ENCODE results near the gene DPF3. TPM values are rescaled to one million over a fixed set of nuclear protein-coding genes. Genes with fewer than 3 reads are reported as not detected.

DPF3 gene
- total and polyA plus RNA-seq, 9 of the 15 experiments (the other 6 are each of a cell fraction or from before 2014, with no cell fraction given) = 0.21 to 4.9 (median 1.2) TPM

DNA sequence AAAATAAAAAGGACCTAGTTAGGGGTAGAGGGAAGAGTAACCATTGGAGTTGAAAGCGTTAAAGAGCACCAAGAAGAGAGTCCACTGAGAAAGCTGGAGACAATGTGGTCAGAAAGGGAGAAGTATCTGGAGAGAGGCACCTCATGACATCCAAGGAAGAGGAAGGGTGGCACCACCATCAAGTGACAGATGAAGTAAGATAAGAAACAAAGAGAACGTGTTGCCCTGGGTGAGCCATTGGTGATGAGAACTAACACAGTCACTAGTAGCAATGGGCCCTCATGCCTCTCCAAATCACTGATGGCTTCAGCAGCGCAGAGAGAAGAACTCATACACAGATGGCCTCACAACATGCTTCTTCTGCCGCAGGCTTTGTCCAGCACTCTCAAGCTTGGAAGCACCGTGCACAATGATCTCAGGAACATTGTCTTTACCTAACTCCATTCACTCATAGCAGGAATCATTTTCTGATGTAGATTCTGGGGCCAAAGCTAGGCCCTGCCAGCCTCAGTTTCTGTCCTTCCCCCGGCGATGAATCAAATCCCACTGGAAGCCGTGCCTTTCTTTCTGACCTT, 252.9 kb downstream of the DPF3 start (continued):
- TF ChIP-seq, protein P1, sequence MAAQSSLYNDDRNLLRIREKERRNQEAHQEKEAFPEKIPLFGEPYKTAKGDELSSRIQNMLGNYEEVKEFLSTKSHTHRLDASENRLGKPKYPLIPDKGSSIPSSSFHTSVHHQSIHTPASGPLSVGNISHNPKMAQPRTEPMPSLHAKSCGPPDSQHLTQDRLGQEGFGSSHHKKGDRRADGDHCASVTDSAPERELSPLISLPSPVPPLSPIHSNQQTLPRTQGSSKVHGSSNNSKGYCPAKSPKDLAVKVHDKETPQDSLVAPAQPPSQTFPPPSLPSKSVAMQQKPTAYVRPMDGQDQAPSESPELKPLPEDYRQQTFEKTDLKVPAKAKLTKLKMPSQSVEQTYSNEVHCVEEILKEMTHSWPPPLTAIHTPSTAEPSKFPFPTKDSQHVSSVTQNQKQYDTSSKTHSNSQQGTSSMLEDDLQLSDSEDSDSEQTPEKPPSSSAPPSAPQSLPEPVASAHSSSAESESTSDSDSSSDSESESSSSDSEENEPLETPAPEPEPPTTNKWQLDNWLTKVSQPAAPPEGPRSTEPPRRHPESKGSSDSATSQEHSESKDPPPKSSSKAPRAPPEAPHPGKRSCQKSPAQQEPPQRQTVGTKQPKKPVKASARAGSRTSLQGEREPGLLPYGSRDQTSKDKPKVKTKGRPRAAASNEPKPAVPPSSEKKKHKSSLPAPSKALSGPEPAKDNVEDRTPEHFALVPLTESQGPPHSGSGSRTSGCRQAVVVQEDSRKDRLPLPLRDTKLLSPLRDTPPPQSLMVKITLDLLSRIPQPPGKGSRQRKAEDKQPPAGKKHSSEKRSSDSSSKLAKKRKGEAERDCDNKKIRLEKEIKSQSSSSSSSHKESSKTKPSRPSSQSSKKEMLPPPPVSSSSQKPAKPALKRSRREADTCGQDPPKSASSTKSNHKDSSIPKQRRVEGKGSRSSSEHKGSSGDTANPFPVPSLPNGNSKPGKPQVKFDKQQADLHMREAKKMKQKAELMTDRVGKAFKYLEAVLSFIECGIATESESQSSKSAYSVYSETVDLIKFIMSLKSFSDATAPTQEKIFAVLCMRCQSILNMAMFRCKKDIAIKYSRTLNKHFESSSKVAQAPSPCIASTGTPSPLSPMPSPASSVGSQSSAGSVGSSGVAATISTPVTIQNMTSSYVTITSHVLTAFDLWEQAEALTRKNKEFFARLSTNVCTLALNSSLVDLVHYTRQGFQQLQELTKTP (IDR thresholded peaks at IDR 0.05; ENCODE audit: low read depth in 1 of 2, partially characterized antibody in 2 of 2) = no peak
- TF ChIP-seq ZNF445 (CRISPR knock-in tag; IDR thresholded peaks at IDR 0.05; ENCODE audit: low read depth) (no peak), NCOA6 (IDR thresholded peaks at IDR 0.05) (no peak), CHD4 (IDR thresholded peaks at IDR 0.05; ENCODE audit: insufficient read depth, insufficient replicate concordance, low read depth, low read length, poor library complexity, severe bottlenecking) (no peak), FOXM1 (IDR thresholded peaks at IDR 0.05; ENCODE audit: low read depth) (no peak), FOXM1 (CRISPR knock-in tag; IDR thresholded peaks at IDR 0.05; ENCODE audit: low read depth) (no peak), TOE1 (IDR thresholded peaks at IDR 0.05; ENCODE audit: borderline replicate concordance) (no peak), TOE1 (CRISPR knock-in tag; IDR thresholded peaks at IDR 0.05; ENCODE audit: borderline replicate concordance, low read depth) (no peak), FOXA1 (IDR thresholded peaks at IDR 0.05; ENCODE audit: borderline replicate concordance) (no peak)

All from K562 (cell line).